NCI-H2107 (cell line): ENCODE results near the gene NPFFR2.
A peak's percentile ranks its signal among the peaks of the same experiment; 100 is the strongest.
"Not testable (repeated sequence)": the region's sequence is repeated elsewhere in the genome, so short reads cannot be mapped to it uniquely, and the experiment has no call there.

Source experiments
- DNase-seq: peaks from one replicate; lab custom pipeline; 2025; lab: John Stamatoyannopoulos, UW

Gene NPFFR2

GRCh38 chr4:72031868-72032608, at the start of gene NPFFR2:
Gene NPFFR2 (plus strand): TSS chr4:72032000. CDS start chr4:72128592, 96,592 bp downstream.
- DNase-seq: no peak

DNA sequence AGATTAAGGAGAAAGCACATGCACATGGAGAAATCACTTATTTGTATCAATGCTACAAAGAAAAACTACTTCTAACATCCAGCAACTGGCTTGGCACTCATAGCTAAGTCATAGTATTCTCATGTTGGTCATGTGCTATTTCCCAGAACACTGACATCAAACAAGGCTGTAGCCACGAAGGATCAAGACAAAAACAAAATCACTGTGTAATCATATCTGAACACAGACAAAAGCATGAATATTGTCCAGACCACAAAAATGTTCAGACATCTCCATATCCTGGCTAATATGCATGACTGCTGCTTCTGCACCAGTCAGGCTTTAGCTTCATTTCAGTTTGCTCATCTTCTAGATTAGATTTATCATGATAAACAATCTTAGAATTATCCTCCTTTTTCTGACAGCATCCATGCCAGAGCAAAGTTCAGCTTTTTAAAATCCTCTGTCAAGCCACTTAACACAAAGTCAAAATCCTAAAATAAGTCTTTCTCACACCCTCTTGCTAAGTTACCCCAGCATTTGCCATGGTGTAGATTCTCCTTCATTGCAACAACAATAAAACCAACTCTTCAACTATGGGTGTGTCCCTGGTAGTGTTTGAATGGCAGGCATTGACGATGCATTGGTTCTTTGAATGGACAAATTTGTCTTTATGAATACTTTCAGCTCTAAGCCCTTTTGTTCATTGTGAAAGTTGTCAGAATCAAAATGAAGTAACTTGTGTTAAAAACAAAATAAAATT, 39.1 kb upstream of the NPFFR2 start:
- DNase-seq: no peak

DNA sequence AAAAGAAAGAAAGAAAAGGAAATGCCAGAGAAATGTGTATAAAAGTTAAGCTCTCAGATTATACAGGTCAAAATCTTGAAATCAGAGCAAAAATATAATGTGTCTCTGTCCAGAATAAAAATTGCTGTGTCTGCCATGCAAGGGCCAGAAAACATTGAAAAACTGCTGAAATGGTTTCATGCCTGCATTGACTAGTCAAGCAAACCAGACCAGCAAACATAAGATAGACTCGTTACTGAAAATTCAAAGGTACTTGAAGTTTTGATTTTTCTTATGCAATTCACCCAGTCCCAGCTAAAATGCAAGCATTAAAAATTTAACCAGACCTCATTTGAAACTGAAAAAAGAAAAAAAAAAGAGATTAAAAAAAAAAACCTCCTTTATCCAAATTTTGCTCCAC, 37.2 kb upstream of the NPFFR2 start:
- no peak for DNase-seq

DNA sequence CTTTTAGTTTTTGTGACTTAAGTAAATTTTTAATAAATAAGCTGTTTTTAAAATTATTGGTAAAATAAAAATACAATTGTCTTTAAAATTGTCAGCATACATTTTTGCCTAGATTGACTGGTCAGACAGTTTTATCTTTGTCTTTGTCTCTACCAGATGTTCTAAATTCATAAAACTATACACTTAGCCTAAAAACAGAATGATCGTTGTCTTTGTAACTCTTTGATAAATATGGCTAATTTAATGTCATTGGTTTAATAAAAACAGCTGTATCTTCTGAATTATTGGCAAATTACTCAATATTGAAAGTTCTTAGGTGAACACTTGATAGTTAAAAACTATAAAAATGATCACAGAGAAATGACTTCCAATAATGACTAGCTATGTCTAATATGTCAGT, 36.5 kb upstream of the NPFFR2 start:
- DNase-seq: no peak

- no peak for DNase-seq
Measured at GRCh38 chr4:72006586-72006985, 25.2 kb upstream of the NPFFR2 start.

DNA sequence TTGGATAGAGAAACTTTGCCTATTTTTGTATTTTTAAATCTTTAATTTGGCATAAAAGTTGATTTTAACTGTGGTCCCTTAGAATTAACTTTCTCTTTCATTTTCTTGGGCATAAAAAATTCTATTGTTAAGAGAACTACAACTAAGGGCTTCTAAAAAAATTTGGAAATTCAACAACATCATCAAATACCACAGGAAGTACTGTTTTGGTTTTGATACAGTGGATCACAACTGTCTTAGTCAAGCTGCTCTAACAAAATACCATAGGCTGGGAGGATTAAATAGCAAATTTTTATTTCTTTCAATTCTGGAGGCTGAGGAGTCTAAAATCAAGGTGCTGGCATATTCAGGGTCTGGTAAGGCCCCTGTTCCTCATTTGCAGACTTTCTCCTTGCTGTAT, 19.9 kb upstream of the NPFFR2 start:
- no peak for DNase-seq

DNA sequence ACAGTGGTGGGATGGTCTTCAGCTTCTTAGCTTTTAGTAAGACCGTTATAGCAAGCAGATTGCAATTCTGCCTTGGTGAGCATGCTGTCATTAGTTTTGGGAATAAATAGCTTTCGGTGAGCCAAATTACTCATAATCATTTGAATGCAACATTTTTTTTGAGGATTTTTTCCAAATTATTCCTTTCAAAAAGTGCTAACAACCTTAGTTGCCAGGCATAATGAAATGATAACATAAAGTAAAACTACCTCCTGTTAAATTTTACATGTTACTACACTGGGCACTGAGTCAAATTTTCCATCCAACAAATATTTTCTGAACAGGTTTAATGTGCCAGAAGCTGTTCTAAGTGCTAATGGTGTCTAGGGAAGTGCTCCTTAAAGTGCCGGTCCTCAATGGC, 15.8 kb upstream of the NPFFR2 start:
- no peak for DNase-seq

DNA sequence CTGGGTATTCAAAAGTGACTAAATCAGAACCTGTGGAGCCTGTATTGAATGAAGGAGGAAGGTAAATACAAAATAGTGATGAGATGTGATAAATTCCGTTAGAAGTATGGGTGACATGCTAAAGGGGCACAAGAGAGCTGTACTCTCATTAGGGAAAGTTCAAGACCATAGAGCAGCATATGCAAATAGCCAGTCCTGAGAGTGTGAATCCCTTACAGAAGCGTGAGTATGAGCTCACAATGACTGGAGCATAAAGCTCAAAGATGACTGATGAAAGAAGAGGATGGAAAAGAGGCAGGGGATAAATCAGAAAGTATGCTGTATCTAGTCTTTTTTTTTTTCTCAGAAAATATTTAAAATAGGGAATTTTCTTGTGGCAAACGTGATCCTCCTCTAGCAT, 12.1 kb upstream of the NPFFR2 start:
- DNase-seq: no peak

GRCh38 chr4:72022553-72022952, 9.2 kb upstream of the NPFFR2 start:
- DNase-seq: no peak

- no peak for DNase-seq
Measured at GRCh38 chr4:72055566-72055965, 23.8 kb downstream of the NPFFR2 start.

- DNase-seq: no peak
Measured at GRCh38 chr4:72063726-72064125, 31.9 kb downstream of the NPFFR2 start.

- no peak for DNase-seq
Measured at GRCh38 chr4:72067051-72067450, 35.3 kb downstream of the NPFFR2 start.

GRCh38 chr4:72073816-72074215, 42.0 kb downstream of the NPFFR2 start:
- no peak for DNase-seq

DNA sequence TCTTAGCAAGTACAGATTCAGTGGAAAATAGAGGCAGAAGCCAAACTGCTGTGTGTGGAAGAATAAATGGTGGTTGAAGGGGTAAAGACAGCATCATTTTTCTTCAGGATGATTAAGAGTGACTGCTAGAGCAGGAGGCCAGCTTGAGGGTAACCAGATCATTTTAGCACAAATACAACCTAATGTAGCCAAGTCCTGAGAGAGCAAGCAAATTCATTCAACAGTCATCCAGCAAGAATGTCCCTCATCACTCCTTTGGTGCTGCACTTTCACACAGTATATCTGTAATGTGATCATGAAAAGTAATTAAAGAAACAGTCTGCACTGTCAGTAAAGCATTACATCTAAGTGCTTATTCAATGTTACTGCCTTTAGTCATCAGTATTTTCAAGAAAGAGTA, 44.8 kb downstream of the NPFFR2 start:
- no peak for DNase-seq

GRCh38 chr4:72077346-72077745, 45.5 kb downstream of the NPFFR2 start:
- no peak for DNase-seq

DNA sequence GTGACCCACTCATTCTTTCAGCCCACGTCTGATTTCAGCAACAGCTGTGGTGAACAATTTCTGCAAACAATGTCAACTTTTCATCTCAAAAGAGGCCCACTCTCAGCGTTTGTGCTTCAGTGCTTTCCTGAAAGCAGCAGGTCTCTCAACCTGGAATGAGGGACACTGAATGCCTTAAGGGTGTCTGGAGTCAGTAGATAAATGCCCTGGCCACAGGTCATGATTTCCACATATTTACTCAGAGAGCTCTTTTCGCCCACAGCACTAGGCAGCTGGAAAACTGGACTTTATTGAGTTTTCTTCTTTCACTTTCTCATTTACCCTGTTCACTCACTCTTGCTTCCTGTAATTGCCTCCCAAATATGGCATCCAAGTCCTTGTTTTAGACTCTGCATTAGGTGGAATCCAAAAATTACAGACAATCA, 52.8 kb downstream of the NPFFR2 start:
- DNase-seq: no peak

DNA sequence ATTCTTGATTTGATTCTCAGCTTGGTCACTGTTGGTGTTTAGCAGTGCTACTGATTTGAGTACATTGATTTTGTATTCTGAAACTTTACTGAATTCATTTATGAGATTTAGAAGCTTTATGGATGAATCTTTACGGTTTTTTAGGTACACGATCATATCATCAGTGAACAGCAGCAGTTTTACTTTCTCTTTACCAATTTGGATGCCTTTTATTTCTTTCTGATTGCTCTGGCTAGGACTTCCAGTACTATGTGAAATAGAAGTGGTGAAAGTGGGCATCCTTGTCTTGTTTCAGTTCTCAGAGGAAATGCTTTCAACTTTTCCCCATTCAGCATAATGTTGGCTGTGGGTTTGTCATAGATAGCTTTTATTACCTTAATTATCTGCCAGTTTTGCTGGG, 58.8 kb downstream of the NPFFR2 start:
- DNase-seq: not testable (repeated sequence)

DNA sequence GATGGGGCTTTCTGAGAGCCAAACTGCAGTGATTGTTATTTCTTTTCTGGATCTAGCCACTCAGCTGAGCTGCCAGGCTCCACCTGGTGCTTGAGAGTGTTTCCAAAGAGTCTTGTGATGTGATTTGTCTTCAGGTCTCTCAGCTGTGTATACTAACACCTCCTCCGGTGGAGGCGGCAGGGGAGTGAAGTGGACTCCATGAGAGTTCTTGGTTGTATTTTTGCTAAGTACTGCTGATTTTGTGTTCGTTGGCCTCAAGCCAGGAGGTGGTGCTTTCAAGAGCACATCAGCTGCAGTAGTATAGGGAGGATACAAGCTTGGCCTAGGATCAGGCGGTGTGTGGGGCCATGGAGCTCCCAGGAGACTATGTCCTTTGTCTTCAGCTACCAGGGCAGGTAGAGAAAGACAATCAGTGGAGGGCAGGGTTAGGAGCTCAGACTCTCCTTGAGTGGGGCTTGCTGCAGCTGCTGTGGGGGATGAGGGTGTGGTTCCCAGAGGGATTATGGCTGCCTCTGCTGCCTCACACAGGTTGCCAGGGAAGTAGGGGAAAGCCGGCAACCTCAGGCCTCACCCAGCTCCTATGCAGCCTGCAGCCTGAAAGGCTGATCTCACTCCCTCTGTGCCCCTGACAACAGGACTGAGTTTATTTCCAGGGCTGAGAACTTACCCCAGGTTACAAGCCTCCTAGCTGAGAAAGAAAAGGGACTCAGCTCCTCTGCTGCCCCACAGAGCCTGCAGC, 62.4 kb downstream of the NPFFR2 start:
- DNase-seq: peak; percentile 10

- DNase-seq: no peak
Measured at GRCh38 chr4:72107456-72107855, 75.7 kb downstream of the NPFFR2 start.

DNA sequence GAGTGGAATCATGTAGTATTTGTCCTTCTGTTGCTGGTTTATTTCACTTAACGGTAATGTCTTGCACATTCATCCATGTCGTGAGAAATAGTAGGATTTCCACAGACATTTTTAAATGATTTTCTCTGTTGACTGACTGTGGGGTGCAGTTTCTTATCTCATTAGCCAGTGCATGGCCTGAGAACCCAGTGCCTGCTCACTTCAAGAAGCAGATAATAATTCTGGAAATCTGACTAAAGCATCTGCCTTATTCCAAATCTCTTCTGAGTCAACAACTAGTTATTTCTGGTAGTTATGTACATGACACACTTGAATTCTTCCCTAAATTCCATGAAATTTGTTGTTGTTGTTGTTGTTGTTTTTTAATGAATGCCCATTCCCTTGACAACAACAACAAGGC, 77.6 kb downstream of the NPFFR2 start:
- DNase-seq: no peak

- DNase-seq: no peak
Measured at GRCh38 chr4:72109959-72110497, 78.2 kb downstream of the NPFFR2 start.

DNA sequence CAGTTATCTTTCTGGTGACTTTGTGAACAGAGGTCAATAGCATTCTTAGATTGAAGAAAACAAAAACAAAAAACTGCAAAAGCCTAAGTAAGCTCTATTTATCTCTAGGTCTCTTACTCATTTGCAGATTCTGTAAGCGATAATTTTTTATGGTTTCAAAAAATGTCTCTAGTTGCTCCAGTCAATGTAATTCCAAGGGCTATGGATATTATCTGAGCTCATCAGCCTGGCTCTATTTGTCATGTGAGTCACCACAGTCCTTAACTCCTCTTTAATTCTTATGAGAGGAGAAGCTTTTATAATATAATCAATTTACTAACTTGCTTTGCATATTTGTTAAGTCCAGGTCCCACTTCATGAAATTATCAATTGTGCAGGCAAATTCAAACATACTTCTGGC, 79.1 kb downstream of the NPFFR2 start:
- DNase-seq: no peak

- no peak for DNase-seq
Measured at GRCh38 chr4:72111863-72112262, 80.1 kb downstream of the NPFFR2 start.
